UCSD-AML1 (cell line): ENCODE measurements around the gene VSX2.
"Not testable (repeated sequence)": the region's sequence is repeated elsewhere in the genome, so short reads cannot be mapped to it uniquely, and the experiment has no call there.

ENCODE experiments used
- DNase-seq: peaks from one replicate; lab custom pipeline; 2025; ENCODE audit not compliant: unreplicated experiment; lab: John Stamatoyannopoulos, UW

The VSX2 gene

GRCh38 chr14:74258764-74259035, 19.5 kb downstream of the VSX2 start:
- no peak for DNase-seq

- no peak for DNase-seq
Observed at GRCh38 chr14:74259513-74259912, 20.3 kb downstream of the VSX2 start.

GRCh38 chr14:74260525-74261233, 21.4 kb downstream of the VSX2 start:
- no peak for DNase-seq

- DNase-seq, result no peak
Observed at GRCh38 chr14:74261288-74261687, 22.0 kb downstream of the VSX2 start.

- no peak for DNase-seq
Observed at GRCh38 chr14:74262076-74262475, 22.8 kb downstream of the VSX2 start.

GRCh38 chr14:74263181-74263580, 23.9 kb downstream of the VSX2 start:
- no peak for DNase-seq

- DNase-seq, result no peak
Observed at GRCh38 chr14:74263921-74264320, 24.7 kb downstream of the VSX2 start.

GRCh38 chr14:74265301-74265965, 26.2 kb downstream of the VSX2 start:
- DNase-seq, result no peak

GRCh38 chr14:74267588-74267987, 28.3 kb downstream of the VSX2 start:
- no peak for DNase-seq

- DNase-seq, result not testable (repeated sequence)
Observed at GRCh38 chr14:74270382-74271177, 31.3 kb downstream of the VSX2 start.

- DNase-seq, result no peak
Observed at GRCh38 chr14:74271365-74271764, 32.1 kb downstream of the VSX2 start.

- DNase-seq, result no peak
Observed at GRCh38 chr14:74275241-74275841, 36.1 kb downstream of the VSX2 start.

GRCh38 chr14:74278080-74278479, 38.8 kb downstream of the VSX2 start:
- DNase-seq, result no peak

- no peak for DNase-seq
Observed at GRCh38 chr14:74281069-74281468, 41.8 kb downstream of the VSX2 start.

GRCh38 chr14:74286736-74287135, 47.5 kb downstream of the VSX2 start:
- no peak for DNase-seq

- DNase-seq, result no peak
Observed at GRCh38 chr14:74289801-74290200, 50.6 kb downstream of the VSX2 start.

- no peak for DNase-seq
Observed at GRCh38 chr14:74290415-74290814, 51.2 kb downstream of the VSX2 start.

GRCh38 chr14:74292061-74292460, 52.8 kb downstream of the VSX2 start:
- DNase-seq, result no peak

GRCh38 chr14:74293606-74294005, 54.4 kb downstream of the VSX2 start:
- DNase-seq, result no peak

GRCh38 chr14:74296037-74296467, 56.8 kb downstream of the VSX2 start:
- no peak for DNase-seq

GRCh38 chr14:74297986-74298385, 58.7 kb downstream of the VSX2 start:
- DNase-seq, result no peak

- DNase-seq, result peak; percentile 53
Observed at GRCh38 chr14:74299061-74299545, 59.9 kb downstream of the VSX2 start.
